LNCaP clone FGC (cell line): ENCODE data around the gene BCAR3.

Experiments used
- DNase-seq: peaks from one replicate; pipeline ENCODE4 v3.0.0-alpha.2; 2011; ENCODE audit warnings: low read depth
- H3K4me3 ChIP-seq: 2 replicates; pipeline ENCODE4 v1.5.1; 2011; ENCODE audit warnings: mild to moderate bottlenecking, low read depth, low read length, control low read depth
- TF ChIP-seq, protein P1 (sequence below): IDR thresholded peaks from 2 replicates; pipeline ENCODE4 v1.5.1; 2012; ENCODE audit warnings: mild to moderate bottlenecking; ENCODE audit not compliant: control insufficient read depth, insufficient read depth; ENCODE audit errors: extremely low read depth

Gene BCAR3

DNA sequence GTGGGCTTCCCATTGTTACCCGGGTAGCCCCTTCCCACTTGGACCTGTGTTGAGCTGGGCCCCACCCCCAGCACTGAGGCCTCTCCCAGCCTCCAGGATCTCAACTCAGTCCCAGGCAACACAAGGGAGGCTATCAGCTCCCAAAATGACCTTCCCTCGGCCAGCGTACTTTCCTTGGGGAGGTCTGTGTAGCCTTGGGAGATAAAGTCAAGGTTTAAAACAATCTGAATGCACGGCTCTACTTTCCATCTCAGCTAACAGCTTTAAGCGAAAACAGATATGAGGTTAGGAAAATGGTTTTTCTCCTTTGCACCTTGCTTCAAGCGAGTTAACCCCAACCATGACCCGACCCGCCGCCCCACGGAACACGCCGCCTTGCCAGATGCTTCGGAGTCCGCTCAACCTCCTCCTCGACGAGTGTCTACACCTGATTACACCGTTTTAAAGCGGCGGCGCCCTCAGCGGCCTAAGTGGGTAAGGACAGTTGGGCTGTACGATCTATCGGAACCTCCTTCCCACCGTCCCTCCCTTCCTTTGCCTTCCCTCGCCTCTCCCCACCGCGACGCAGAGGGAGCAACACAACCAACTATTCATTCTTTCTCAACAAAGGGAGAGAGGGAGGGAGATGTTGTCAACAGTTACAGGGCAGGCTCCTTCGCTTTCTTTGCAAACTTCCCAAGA is 1.1 kb downstream of the BCAR3 start:
- TF ChIP-seq, protein P1, sequence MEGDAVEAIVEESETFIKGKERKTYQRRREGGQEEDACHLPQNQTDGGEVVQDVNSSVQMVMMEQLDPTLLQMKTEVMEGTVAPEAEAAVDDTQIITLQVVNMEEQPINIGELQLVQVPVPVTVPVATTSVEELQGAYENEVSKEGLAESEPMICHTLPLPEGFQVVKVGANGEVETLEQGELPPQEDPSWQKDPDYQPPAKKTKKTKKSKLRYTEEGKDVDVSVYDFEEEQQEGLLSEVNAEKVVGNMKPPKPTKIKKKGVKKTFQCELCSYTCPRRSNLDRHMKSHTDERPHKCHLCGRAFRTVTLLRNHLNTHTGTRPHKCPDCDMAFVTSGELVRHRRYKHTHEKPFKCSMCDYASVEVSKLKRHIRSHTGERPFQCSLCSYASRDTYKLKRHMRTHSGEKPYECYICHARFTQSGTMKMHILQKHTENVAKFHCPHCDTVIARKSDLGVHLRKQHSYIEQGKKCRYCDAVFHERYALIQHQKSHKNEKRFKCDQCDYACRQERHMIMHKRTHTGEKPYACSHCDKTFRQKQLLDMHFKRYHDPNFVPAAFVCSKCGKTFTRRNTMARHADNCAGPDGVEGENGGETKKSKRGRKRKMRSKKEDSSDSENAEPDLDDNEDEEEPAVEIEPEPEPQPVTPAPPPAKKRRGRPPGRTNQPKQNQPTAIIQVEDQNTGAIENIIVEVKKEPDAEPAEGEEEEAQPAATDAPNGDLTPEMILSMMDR = no peak
- H3K4me3 ChIP-seq = no peak overlapping the region
- DNase-seq = no peak

DNA sequence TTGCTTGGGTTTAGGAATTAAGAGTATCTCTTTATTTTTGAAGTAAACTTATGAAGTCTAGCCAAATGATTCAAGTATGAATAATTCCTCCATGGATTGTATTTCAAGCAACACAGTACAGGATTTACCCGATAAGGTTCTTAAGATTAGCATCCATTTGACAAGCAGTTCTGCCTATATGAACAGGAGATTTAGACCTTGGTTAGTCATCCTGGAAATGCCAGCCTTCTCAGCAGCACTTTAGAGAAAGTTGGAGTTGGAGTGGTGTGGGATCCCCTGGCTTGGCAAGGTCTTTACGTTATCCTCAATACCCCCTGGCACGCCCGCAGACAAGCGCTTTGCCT is 1.6 kb downstream of the BCAR3 start:
- TF ChIP-seq, protein P1 = no peak
- DNase-seq = no peak
- H3K4me3 ChIP-seq = no peak overlapping the region

DNA sequence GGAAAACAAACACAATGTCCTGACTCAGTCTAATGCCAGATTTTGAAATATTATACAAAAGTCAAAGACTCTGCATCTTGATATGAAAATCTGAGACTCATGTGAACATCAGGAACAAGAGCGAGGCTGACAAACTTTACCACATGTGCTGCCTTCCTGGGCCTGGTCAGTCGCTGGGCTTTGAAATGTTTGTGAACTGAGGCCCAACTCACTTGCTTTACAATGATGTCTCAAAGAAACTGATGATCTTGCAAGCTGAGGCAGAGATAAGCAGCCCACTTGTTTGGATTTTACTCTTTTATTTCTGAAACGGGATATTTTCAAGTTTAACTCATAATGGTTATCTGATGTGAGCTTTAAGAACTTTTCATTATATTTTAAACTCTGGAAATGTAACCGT is 2.1 kb downstream of the BCAR3 start:
- H3K4me3 ChIP-seq = no peak overlapping the region
- TF ChIP-seq, protein P1 = no peak
- DNase-seq = no peak

DNA sequence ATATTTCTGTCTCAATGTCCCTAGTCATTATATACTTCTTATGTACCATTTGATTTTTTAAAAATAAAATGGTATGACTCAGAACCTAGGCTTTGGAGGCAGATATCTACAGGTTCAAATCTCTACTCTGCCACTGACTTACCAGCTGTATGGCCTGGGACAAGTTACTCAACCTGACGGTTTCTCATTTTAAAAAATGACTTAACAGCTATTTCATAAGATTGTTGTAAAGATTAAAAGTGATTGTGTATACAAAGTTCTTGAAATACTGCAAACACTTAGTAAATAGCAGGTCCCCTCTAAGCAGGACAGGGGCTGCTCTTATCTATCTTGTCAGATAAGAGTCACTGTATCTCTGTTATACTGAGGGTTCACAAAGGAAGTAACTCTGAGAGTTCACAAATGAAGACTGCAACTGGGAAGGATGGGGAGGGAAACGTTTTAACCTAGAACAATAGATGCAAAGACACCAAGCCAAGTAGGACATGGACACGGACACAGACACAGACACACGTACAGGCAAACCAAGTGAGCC is 2.6 kb downstream of the BCAR3 start:
- no peak for DNase-seq
- H3K4me3 ChIP-seq = no peak overlapping the region
- TF ChIP-seq, protein P1 = no peak

DNA sequence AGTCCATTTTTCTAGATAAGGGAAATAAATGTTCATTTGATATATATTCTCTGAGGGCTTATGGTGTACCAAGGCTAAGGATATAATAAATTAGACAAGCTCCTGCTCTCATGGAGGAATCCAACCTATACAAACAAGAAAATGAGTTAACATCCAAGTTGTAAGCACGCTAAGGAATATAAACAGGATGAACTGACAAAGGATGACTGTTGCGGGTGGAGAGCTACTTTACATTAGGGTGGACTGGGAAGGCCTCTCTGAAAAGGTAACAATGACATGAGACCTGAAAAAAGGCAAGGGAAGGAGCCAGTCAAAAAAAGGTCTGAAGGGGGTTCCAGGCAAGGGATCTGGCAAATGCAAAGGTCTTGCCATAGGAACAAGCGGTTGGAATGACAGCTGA is 3.1 kb downstream of the BCAR3 start:
- H3K4me3 ChIP-seq = no peak overlapping the region
- TF ChIP-seq, protein P1 = no peak
- DNase-seq = no peak

DNA sequence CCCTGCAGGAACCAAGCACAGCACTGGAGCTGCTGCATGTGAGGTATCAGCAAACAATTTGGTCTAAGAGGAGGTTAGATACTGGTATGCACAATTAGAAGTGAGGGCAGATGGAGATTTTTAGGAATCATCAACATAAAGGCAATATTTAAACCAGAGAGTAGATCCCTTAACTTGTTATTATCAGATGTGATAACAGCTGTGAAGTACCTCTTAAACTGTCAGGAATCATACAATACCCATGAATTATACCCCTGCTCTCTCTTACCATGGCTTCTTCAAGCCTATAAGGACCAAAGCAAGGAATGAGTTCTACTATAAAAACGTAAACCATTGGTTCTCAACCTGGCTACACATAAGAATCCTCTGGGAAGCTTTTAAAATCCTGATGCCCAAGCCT is 3.9 kb downstream of the BCAR3 start:
- TF ChIP-seq, protein P1 = no peak
- H3K4me3 ChIP-seq = no peak overlapping the region
- DNase-seq = no peak

DNA sequence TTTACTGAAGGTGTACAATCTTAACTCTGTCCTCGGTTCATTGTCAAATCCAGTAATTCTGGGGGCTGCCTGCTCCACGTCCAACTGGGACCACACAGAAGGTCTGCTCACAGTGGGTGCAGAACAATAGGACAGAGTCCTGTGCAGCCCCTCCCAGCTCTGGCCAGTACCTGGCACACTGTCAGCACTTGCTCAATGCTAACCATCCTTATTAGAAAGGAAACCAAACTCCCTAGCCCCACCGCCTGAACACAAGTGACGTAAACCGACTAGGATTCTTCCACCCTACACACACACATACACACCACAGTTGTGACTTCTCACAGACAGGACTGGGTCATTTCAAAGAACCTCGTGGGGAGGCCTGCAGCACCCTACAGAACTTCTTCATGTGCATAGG is 5.2 kb downstream of the BCAR3 start:
- no peak for DNase-seq
- TF ChIP-seq, protein P1 = no peak
- no peak overlapping the region for H3K4me3 ChIP-seq
